Nephron progenitor cell (in vitro differentiated cells): ENCODE data around the gene RBM20.
A peak's percentile ranks its signal among the peaks of the same experiment; 100 is the strongest.

Source experiments
- DNase-seq: peaks from one replicate; pipeline ENCODE4 v3.0.0; 2021
- H3K27ac Mint-ChIP-seq: 2 replicates; pipeline ENCODE4 v1.8.0; 2021; ENCODE audit warnings: mild to moderate bottlenecking, moderate library complexity, mixed read lengths
- H3K27me3 Mint-ChIP-seq: 2 replicates; pipeline ENCODE4 v1.8.0; 2021; ENCODE audit warnings: mild to moderate bottlenecking, low read depth, mixed read lengths; ENCODE audit not compliant: poor library complexity
- H3K36me3 Mint-ChIP-seq: 2 replicates; pipeline ENCODE4 v1.8.0; 2021; ENCODE audit warnings: low read depth, mixed read lengths
- H3K4me1 Mint-ChIP-seq: 2 replicates; pipeline ENCODE4 v1.8.0; 2021; ENCODE audit warnings: mixed read lengths
- H3K4me3 Mint-ChIP-seq: 2 replicates; pipeline ENCODE4 v1.8.0; 2021; ENCODE audit warnings: mild to moderate bottlenecking, moderate library complexity, mixed read lengths
- H3K9me3 Mint-ChIP-seq: 2 replicates; pipeline ENCODE4 v1.8.0; 2021; ENCODE audit warnings: mild to moderate bottlenecking, moderate library complexity, mixed read lengths
- CTCF ChIP-seq: fragments of 200-600 bp; sonication (generic); IDR thresholded peaks from 2 replicates; pipeline ENCODE4 v1.5.0; 2021; ENCODE audit warnings: antibody characterized with exemption

The RBM20 gene

GRCh38 chr10:110840225-110840922, 196.2 kb downstream of the RBM20 start:
- no peak overlapping the region for H3K27ac Mint-ChIP-seq
- no peaks in the 10 kb centered on the region for H3K27me3 Mint-ChIP-seq
- H3K36me3 Mint-ChIP-seq, result no peaks in the 10 kb centered on the region
- no peak for TF ChIP-seq CTCF
- peaks cover 86% of the 10 kb centered on the region for H3K4me1 Mint-ChIP-seq
- no peak overlapping the region for H3K4me3 Mint-ChIP-seq
- DNase-seq, result no peak
- H3K9me3 Mint-ChIP-seq, result no peaks in the 10 kb centered on the region

- Mint-ChIP-seq H3K27ac (peak overlapping the region; percentile 62), H3K4me1 (peaks cover 86% of the 10 kb centered on the region), H3K9me3 (no peaks in the 10 kb centered on the region), H3K4me3 (no peak overlapping the region), H3K27me3 (no peaks in the 10 kb centered on the region), H3K36me3 (no peaks in the 10 kb centered on the region)
- DNase-seq, result no peak
- TF ChIP-seq CTCF, result no peak
These were observed 196.8 kb downstream of the RBM20 start for GRCh38 chr10:110840923-110841428.

- H3K36me3 Mint-ChIP-seq, result no peaks in the 10 kb centered on the region
- H3K27ac Mint-ChIP-seq, result peak overlapping the region; percentile 50
- no peaks in the 10 kb centered on the region for H3K27me3 Mint-ChIP-seq
- no peak overlapping the region for H3K4me3 Mint-ChIP-seq
- DNase-seq, result no peak
- TF ChIP-seq CTCF, result no peak
- H3K4me1 Mint-ChIP-seq, result peaks cover 86% of the 10 kb centered on the region
- H3K9me3 Mint-ChIP-seq, result no peaks in the 10 kb centered on the region
These were observed 197.7 kb downstream of the RBM20 start for GRCh38 chr10:110841767-110842267.

- DNase-seq, result no peak
- TF ChIP-seq CTCF, result no peak
- Mint-ChIP-seq H3K36me3 (no peaks in the 10 kb centered on the region), H3K9me3 (no peaks in the 10 kb centered on the region), H3K27ac (peak overlapping the region; percentile 50), H3K4me3 (no peak overlapping the region), H3K4me1 (peaks cover 86% of the 10 kb centered on the region), H3K27me3 (peaks cover 1% of the 10 kb centered on the region)
These were observed 198.3 kb downstream of the RBM20 start for GRCh38 chr10:110842326-110842904.

GRCh38 chr10:110843031-110843430, 198.9 kb downstream of the RBM20 start:
- Mint-ChIP-seq H3K36me3 (no peaks in the 10 kb centered on the region), H3K27me3 (peaks cover 5% of the 10 kb centered on the region), H3K4me1 (peaks cover 86% of the 10 kb centered on the region), H3K9me3 (no peaks in the 10 kb centered on the region), H3K4me3 (no peak overlapping the region), H3K27ac (peak overlapping the region; percentile 50)
- DNase-seq, result no peak
- no peak for TF ChIP-seq CTCF
